SK-N-SH treated with all-trans-retinoic acid at 6 μM for 48 hours (cell line): Measurements from ENCODE around the gene CNMD.

ENCODE experiments used
- ARNTL ChIP-seq: fragments of 450-650 bp; formaldehyde crosslinking; IDR thresholded peaks from 2 replicates; pipeline ENCODE4 v1.5.0; 2020; ENCODE audit warnings: low read depth, mild to moderate bottlenecking, moderate library complexity, borderline replicate concordance
- CSDC2 ChIP-seq: fragments of 250-450 bp; sonication (Bioruptor Pico); IDR thresholded peaks from 2 replicates; pipeline ENCODE4 v1.5.0; 2020; ENCODE audit warnings: mild to moderate bottlenecking, moderate library complexity
- ESRRG ChIP-seq: fragments of 250-450 bp; sonication (Bioruptor Pico); IDR thresholded peaks from 2 replicates; pipeline ENCODE4 v1.6.1; 2021; ENCODE audit warnings: mild to moderate bottlenecking
- ZFP3 ChIP-seq: fragments of 250-450 bp; sonication (Bioruptor Pico); IDR thresholded peaks from 2 replicates; pipeline ENCODE4 v1.5.0; 2020; ENCODE audit warnings: mild to moderate bottlenecking, moderate library complexity
- ZFP30 ChIP-seq: fragments of 450-650 bp; formaldehyde crosslinking; IDR thresholded peaks from 2 replicates; pipeline ENCODE4 v1.5.0; 2022; ENCODE audit warnings: mild to moderate bottlenecking, moderate library complexity
- ZNF565 ChIP-seq: fragments of 450-650 bp; formaldehyde crosslinking; conservative IDR thresholded peaks from 2 replicates; pipeline ENCODE4 v1.5.0; 2020; ENCODE audit warnings: low read depth, mild to moderate bottlenecking, moderate library complexity
- ZNF8 ChIP-seq: fragments of 450-650 bp; formaldehyde crosslinking; IDR thresholded peaks from 2 replicates; pipeline ENCODE4 v1.5.0; 2020; ENCODE audit warnings: mild to moderate bottlenecking, moderate library complexity
- TF ChIP-seq, protein P1 (sequence below): fragments of 250-450 bp; sonication (Bioruptor Pico); IDR thresholded peaks from 2 replicates; pipeline ENCODE4 v1.8.0; 2020; ENCODE audit warnings: mild to moderate bottlenecking, moderate library complexity, borderline replicate concordance
- TF ChIP-seq, protein P2 (sequence below): fragments of 250-450 bp; sonication (Bioruptor Pico); IDR thresholded peaks from 2 replicates; pipeline ENCODE4 v1.5.1; 2021; ENCODE audit warnings: mild to moderate bottlenecking, moderate library complexity

DNA sequence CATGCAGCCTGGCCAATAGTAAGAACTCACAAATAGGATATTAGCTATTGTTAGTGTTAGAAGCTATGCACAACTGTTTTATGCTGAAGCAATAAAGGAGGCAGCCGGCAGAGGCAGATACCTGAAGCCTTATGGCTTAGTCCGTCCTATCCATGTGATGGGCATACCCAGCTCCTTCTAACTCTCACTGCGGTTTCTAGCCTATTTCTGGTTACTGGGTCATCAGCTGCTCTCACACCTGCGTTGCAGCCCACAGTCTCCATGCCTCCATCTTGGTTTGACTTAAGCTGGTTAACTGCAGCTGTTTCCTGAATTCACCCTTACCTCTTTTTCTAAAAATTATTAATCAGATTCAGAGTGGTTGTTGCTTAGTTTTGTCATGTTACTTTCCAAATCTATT is 40.5 kb upstream of the CNMD start:
- TF ChIP-seq ZFP3 (CRISPR knock-in tag) (no peak), ZNF565 (CRISPR knock-in tag) (no peak), ESRRG (no peak), ARNTL (CRISPR knock-in tag) (no peak), CSDC2 (CRISPR knock-in tag) (no peak), ZFP30 (no peak), ZNF8 (CRISPR knock-in tag) (no peak)
- TF ChIP-seq, protein P1, sequence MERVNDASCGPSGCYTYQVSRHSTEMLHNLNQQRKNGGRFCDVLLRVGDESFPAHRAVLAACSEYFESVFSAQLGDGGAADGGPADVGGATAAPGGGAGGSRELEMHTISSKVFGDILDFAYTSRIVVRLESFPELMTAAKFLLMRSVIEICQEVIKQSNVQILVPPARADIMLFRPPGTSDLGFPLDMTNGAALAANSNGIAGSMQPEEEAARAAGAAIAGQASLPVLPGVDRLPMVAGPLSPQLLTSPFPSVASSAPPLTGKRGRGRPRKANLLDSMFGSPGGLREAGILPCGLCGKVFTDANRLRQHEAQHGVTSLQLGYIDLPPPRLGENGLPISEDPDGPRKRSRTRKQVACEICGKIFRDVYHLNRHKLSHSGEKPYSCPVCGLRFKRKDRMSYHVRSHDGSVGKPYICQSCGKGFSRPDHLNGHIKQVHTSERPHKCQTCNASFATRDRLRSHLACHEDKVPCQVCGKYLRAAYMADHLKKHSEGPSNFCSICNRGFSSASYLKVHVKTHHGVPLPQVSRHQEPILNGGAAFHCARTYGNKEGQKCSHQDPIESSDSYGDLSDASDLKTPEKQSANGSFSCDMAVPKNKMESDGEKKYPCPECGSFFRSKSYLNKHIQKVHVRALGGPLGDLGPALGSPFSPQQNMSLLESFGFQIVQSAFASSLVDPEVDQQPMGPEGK = no peak
- TF ChIP-seq, protein P2, sequence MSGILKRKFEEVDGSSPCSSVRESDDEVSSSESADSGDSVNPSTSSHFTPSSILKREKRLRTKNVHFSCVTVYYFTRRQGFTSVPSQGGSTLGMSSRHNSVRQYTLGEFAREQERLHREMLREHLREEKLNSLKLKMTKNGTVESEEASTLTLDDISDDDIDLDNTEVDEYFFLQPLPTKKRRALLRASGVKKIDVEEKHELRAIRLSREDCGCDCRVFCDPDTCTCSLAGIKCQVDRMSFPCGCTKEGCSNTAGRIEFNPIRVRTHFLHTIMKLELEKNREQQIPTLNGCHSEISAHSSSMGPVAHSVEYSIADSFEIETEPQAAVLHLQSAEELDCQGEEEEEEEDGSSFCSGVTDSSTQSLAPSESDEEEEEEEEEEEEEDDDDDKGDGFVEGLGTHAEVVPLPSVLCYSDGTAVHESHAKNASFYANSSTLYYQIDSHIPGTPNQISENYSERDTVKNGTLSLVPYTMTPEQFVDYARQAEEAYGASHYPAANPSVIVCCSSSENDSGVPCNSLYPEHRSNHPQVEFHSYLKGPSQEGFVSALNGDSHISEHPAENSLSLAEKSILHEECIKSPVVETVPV (CRISPR knock-in tag) = no peak
